HG03342 (cell line): Measurements from ENCODE around the gene ENDOV.

Experiments used
- ATAC-seq: cut with Tn5 transposase; IDR thresholded peaks from one replicate; pipeline ENCODE4 v1.9.1; 2021; ENCODE audit warnings: mild to moderate bottlenecking, moderate library complexity; ENCODE audit not compliant: unreplicated experiment

ENDOV gene

GRCh38 chr17:80414508-80414802 is 512 bp upstream of the ENDOV start:
- ATAC-seq, result peak; percentile 17

GRCh38 chr17:80415626-80416137 is 715 bp downstream of the ENDOV start:
- ATAC-seq, result no peak

DNA sequence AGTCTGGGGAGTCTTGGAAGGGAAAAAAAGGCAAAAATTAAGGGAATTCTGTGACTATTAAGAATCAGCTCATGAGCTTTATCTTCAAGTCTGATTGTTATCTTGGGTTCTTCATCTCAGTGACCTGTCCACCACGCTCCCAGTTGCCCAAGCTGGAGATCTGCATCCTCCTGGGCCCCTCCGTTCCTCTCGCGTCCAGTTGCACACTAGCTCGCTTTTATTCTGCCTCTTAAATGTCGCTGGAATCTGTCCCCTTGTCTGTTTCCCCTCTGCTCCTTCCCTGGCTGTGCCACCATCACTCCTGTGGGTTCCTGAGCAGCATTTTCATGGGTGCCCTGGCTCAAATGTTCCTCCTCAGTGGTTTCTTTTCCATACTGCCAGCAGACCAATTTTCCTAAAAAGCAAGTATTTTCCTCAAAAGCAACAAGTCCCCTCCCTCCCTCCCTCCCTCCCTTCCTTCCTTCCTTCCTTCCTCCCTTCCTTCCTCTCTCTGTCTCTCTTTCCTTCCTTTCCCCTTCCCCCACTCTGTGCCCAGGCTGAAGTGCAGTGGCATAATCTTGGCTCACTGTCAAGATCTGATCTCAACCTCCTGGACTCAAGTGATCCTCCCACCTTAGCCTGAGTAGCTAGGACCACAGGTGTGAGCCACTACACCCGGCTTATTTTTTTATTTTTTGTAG is 1.4 kb downstream of the ENDOV start:
- ATAC-seq, result no peak

DNA sequence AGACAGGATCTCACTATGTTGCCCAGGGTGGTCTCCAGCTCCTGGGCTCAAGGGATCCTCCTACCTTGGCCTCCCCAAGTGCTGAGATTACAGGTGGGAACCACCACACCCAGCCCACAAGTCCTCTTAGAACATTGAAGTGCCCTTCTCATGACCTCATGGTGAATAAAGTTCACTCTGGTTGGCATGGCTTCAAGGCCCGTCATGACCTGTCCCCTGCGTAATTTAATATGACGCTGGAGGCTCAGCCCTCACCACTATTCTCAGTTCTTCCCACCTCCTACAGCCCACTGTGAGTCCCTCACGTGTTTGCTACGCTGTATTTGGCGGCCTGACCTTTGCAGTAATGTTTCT is 1.9 kb downstream of the ENDOV start:
- ATAC-seq, result no peak

DNA sequence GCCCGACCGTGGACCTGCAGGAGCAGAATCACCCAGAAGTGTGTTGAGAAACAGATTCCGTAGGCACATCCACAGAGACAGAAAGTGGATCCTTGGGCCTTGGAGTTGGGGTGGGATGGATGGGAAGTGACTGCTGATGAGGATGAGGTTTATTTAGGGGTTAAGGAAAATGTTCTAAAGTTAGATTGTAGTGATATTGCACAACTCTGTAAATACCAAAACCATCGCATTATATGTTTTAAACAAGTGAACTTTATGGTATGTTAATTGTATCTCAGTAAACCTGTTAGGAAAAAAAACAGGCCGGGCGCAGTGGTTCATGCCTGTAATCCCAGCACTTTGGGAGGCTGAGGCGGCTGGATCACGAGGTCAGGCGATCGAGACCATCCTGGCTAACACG is 3.6 kb downstream of the ENDOV start:
- no peak for ATAC-seq

- no peak for ATAC-seq
These were observed 4.3 kb downstream of the ENDOV start for GRCh38 chr17:80419255-80419654.

DNA sequence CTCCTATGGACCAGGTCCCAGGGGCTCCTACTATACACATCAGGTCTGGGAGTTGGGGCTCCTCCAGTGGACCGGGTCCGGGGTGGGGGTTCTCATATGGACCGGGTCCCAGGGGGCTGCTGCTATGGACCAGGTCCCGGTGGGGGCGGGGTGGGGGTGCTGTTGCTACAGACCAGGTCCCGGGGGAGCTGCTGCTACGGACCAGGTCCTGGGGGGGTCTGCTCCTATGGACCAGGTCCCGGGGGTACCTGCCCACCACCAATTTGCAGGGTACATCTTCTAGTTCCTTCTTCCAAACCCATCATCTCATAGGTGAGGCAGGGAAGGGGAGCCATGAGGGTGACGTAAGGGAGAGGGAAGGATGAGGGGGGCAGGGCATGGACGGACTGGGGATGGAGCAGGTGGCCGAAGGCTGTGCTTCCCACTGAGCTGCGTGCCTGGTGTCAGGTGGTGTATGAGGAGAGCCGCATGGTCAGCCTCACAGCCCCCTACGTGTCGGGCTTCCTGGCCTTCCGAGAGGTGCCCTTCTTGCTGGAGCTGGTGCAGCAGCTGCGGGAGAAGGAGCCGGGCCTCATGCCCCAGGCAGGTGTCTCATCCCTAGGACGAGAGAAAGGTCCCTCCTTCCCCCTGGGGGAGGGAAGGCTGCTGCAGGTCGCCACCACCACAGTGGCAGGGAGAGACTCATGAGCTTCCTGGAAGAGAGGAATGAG is 6.6 kb downstream of the ENDOV start:
- ATAC-seq, result no peak

GRCh38 chr17:80422276-80422675 is 7.3 kb downstream of the ENDOV start:
- no peak for ATAC-seq

GRCh38 chr17:80422981-80423380 is 8.0 kb downstream of the ENDOV start:
- no peak for ATAC-seq

DNA sequence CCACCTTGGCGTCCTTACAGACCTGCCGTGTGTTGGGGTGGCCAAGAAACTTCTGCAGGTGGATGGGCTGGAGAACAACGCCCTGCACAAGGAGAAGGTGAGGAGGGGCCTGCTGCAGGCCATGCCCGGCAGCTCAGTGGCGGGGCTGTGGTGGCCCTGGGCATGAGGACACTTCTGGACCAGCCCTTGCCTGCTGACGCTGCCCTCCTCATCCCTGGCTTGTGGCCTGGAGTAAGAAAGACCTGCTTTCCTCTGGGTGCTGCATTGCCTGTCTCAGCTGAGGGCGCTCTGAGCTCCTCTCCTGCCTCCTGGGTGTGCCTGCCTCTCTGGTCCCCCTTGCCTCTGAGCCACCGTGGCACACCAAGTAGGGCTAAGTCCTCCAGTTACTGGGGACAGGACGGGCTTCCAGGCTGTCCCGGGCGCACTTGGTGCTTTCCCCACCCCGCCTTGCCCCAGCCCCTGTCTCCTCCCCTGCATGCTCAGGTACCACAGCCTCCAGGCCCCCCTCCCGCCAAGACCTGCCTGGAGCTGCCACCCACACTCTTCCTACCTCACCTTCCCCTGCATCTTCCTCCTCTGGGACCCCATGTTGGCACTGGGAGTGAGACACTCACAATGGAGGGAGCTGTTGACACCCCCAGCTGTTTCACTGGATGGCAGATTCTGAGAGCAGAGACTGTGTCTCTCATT is 8.7 kb downstream of the ENDOV start:
- ATAC-seq, result no peak

DNA sequence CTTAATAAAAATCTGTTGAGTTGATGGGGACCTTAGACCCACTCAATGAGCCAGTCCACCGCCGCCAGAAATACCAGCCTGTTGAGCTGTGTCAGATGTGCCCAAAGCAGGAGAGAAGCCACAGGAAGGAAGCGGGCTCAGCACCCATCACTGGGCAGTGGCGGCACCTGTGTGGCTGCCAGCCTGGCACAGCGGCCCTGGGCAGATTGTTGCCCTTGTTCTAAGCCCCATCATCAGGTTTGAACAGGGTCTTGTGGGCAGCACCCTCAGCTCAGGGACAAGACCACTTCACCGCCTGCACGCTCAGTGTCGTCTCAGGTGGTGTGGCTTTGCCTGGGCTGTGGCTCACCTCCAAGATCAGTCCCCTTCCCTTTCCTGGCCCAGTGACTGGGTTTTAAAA is 9.3 kb downstream of the ENDOV start:
- ATAC-seq, result no peak

- ATAC-seq, result no peak
These were observed 10.2 kb downstream of the ENDOV start for GRCh38 chr17:80424878-80425765.

DNA sequence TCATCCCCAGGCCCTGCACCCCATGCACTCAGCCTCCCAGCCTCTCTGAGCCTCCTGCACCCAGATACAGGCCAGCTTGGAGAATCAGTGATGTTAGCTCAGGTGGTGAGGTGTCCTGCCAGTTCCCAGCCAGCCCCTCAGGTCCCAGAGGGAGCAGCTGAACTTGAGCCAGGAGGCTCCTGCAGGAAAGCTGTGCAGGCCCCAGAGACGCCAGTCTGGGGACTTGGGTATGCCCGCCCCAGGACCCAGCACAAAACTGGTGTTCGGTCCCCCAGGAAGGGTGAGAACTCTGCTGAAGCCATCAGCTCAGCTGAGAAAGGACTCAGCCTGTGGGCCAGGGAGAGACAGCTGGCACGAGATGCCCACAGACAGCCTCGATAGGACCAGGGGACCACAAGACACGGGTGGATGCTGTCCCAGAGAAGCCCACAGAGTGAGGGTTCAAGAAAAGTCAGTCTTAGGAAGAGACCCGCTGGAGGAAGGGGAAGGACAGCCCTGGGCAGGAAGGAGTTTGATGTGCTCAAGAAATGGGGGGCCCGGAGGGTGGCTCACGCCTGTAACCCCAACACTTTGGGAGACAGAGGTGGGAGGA is 11.0 kb downstream of the ENDOV start:
- ATAC-seq, result no peak

DNA sequence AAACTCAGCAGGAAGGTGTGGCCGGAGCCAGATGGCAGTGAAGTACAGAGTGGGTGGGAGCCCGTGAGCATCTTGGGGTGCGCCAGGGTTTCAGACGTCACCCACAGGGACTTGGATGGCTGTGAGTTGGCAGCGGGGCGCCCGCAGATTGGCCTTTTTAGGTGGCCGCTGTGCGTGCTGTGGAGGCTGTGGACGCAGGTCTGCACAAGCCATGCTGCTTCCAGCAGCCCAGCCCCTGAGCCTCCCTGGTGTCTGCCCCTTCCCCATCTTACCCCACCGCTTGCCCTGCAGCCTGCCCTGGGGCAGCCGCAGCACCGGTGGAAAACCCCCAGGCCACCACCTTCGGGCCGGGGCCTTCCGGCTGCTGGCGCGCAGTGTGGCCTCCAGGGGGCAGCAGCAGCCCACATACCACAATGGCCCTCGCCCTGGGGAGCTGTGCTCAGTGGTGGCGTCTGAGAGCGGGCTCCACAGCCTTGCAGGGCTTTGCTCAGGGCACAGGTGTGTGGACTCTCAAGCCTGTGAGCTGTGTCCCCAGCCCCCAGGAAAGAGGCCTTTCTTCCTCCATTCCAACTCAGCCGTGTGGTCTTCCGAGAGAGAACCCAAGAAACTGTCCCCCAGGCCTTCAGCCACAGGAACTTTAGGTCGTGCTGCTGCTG is 11.8 kb downstream of the ENDOV start:
- ATAC-seq, result peak; percentile 61

DNA sequence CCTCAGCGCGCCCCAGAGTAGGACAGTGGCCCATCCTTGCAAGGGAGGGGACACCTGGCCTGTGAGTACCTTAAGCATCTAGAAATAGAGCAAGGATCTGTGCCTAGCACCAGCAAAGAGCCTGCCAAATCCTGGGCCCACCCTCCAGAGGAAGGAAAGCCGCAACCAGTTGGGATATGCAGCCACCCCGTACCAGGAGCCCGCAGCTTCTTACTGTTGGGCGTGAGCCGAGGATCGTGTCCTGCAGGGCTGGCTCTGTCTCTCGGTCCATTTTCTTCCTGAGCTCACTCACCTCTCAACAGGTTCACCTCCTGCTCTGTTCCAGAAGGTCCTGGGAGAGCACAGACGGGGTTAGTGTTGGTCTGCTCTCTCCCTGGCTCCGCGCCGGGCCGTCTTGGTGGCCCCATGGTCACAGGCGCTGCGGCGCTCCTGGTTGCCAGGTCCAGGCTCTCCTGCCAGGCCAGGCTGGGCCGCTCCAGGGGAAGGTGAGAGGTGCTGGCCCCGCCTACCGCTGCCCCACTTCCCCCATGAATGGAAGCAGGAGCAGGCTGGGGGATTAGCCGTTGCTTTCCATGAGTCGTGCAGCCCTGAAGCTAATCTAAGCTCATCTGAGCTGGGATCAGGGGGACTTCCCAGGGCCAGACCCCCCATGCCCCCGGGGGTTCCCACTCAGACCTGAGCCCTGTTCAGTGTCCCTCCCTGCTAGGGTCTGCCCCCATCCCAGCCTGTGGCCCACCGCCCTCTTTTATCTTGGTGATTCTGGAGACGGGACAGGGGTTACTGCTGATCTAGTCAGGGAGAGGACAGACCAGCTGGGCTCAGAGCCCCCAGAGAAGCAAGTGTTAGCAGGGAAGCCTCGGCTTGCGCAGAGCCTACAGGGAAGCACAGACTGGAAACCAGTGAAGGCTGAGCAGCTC is 12.7 kb downstream of the ENDOV start:
- ATAC-seq, result no peak

- ATAC-seq, result no peak
These were observed 13.4 kb downstream of the ENDOV start for GRCh38 chr17:80428363-80428762.

- no peak for ATAC-seq
These were observed 13.8 kb downstream of the ENDOV start for GRCh38 chr17:80428796-80429195.

DNA sequence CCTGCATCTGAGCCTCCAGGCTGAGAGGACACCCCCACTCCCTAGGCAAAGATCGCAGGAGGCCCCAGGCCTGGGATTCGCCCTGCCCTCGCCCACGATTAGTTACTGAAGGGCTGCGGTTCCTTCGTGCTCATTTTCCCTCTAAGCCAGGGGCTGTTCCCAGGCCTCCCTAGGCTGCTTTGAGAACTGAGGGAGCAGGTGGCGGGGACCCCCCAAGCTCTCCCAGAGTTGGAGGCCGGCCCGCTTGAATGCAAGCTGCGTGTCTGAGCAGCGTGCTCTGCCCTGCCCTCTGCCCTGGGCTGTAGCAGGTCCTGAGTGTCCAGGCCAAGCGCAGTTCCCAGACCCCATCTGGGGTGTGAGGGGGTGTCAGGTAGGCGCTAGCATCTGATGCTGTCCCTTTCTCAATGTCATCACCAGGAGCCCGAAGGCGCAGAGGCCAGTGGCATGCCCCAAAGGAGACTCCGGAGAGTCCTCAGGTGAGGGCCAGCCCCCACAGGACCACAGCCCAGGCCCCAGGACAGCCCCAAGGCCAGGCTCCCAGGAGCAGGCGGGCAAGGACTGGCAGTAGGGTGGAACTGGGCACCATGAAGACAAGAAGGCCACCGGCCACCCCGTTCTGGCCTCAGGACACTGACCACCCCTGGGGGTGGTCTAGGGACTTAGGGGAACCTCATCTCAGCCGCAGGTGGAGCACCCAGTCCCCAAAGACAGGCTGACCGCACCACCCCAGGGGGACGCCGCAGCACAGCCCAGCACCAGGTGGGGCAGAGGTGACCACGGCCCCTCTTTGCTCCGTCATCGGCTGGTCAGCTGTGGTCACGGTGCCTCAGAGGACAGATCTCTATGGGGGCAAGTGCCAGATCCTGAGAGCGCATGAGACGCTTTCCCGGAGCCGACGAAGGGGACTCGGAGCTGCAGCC is 14.6 kb downstream of the ENDOV start:
- no peak for ATAC-seq
